ENCODE results near the gene SLIT1. TPM values are rescaled to one million over a fixed set of nuclear protein-coding genes. Genes with fewer than 3 reads are reported as not detected.
A peak's percentile ranks its signal among the peaks of the same experiment; 100 is the strongest.
"Not testable (repeated sequence)": the region's sequence is repeated elsewhere in the genome, so short reads cannot be mapped to it uniquely, and the experiment has no call there.

SLIT1 gene
- total RNA-seq, 6 experiments from 2014 or later, result 0.04 to 0.29 (median 0.12) TPM; not detected in 1

GRCh38 chr10:97038688-97039087 lies 147.1 kb downstream of the SLIT1 start:
- H3K36me3 ChIP-seq, result no peaks in the 10 kb centered on the region
- ATAC-seq, result no peak
- H3K4me3 ChIP-seq, result no peak overlapping the region
- no peaks in the 10 kb centered on the region for H3K9me3 ChIP-seq
- H3K4me1 ChIP-seq, result no peaks in the 10 kb centered on the region
- H3K27me3 ChIP-seq, result no peaks in the 10 kb centered on the region
- intact Hi-C loops (cut with DNase I), result no loop called here
- 88% methylated on average over 7 of the region's 7 CpGs for WGBS (ENCODE audit: insufficient coverage, low coverage, low lambda C conversion rate, missing lambda C conversion rate)
- H3K27ac ChIP-seq, result no peak overlapping the region
- no peak for DNase-seq
- TF ChIP-seq CTCF (IDR thresholded peaks at IDR 0.05), result no peak
- TF ChIP-seq POLR2A (IDR thresholded peaks at IDR 0.05), result no peak

- peak; percentile 78 to 87 (median 84) for TF ChIP-seq CTCF (IDR thresholded peaks at IDR 0.05)
- TF ChIP-seq POLR2A (IDR thresholded peaks at IDR 0.05), result no peak
- intact Hi-C loops (cut with DNase I), result no loop called here
- Histone ChIP-seq H3K4me3 (peak overlapping the region; percentile 25 to 52 (median 39)), H3K27ac (no peak overlapping the region), H3K36me3 (no peaks in the 10 kb centered on the region), H3K9me3 (no peaks in the 10 kb centered on the region), H3K27me3 (no peaks in the 10 kb centered on the region), H3K4me1 (no peaks in the 10 kb centered on the region)
- DNase-seq, result peak; percentile 72 to 81 (median 74)
- ATAC-seq, result peak; percentile 94 to 97 (median 96)
- 30% methylated on average over 21 of the region's 30 CpGs for WGBS (ENCODE audit: insufficient coverage, low coverage, low lambda C conversion rate, missing lambda C conversion rate)
Measured at GRCh38 chr10:97037365-97038361, 148.1 kb downstream of the SLIT1 start.

GRCh38 chr10:97034958-97035769 lies 150.6 kb downstream of the SLIT1 start:
- Histone ChIP-seq H3K9me3 (no peaks in the 10 kb centered on the region), H3K27ac (no peak overlapping the region), H3K27me3 (no peaks in the 10 kb centered on the region), H3K36me3 (no peaks in the 10 kb centered on the region), H3K4me1 (no peaks in the 10 kb centered on the region), H3K4me3 (no peak overlapping the region)
- DNase-seq, result no peak
- no peak for ATAC-seq
- TF ChIP-seq CTCF (IDR thresholded peaks at IDR 0.05) (no peak), POLR2A (IDR thresholded peaks at IDR 0.05) (no peak)
- intact Hi-C loops (cut with DNase I), result no loop called here
- WGBS (ENCODE audit: insufficient coverage, low coverage, low lambda C conversion rate, missing lambda C conversion rate), result 64% methylated on average over 10 of the region's 18 CpGs

GRCh38 chr10:97034301-97034700 lies 151.5 kb downstream of the SLIT1 start:
- no peaks in the 10 kb centered on the region for H3K4me1 ChIP-seq
- no peak for ATAC-seq
- intact Hi-C loops (cut with DNase I), result no loop called here
- no peaks in the 10 kb centered on the region for H3K9me3 ChIP-seq
- TF ChIP-seq POLR2A (IDR thresholded peaks at IDR 0.05) (no peak), CTCF (IDR thresholded peaks at IDR 0.05) (no peak)
- WGBS (ENCODE audit: insufficient coverage, low coverage, low lambda C conversion rate, missing lambda C conversion rate), result 82% methylated on average over 4 of the region's 7 CpGs
- H3K4me3 ChIP-seq, result no peak overlapping the region
- no peak overlapping the region for H3K27ac ChIP-seq
- no peaks in the 10 kb centered on the region for H3K36me3 ChIP-seq
- DNase-seq, result no peak
- no peaks in the 10 kb centered on the region for H3K27me3 ChIP-seq

GRCh38 chr10:97033841-97034240 lies 151.9 kb downstream of the SLIT1 start:
- DNase-seq; H3K36me3 ChIP-seq; H3K4me3 ChIP-seq; H3K27me3 ChIP-seq; H3K4me1 ChIP-seq; intact Hi-C loops (cut with DNase I); H3K27ac ChIP-seq; ATAC-seq; H3K9me3 ChIP-seq: not testable (repeated sequence)
- 91% methylated on average over 3 of the region's 9 CpGs for WGBS (ENCODE audit: insufficient coverage, low coverage, low lambda C conversion rate, missing lambda C conversion rate)
